ENCODE data around the gene MSH6.

Gene MSH6

DNA sequence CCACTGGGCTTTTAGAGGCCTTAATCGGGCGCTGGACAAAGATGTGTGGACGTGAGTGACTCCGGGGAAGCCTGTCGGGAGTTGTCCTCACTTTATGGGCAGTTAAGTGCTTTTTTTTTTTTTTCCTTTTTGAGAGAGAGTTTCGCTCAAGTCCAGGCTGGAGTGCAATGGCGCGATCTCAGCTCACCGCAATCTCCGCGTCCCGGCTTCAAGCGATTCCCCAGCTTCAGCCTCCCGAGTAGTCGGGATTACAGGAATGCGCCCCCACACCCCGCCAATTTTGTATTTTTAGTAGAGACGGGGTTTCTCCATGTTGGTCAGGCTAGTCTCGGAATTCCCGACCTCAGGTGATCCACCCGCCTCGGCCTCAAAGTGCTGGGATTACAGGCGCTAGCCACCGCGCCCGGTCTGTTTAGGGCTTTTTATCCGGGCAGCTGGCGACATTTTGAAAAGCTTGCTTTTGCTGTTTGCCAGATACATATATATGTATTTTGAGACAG, 1.5 kb downstream of the MSH6 start:
- peak; percentile 64 for DNase-seq

DNA sequence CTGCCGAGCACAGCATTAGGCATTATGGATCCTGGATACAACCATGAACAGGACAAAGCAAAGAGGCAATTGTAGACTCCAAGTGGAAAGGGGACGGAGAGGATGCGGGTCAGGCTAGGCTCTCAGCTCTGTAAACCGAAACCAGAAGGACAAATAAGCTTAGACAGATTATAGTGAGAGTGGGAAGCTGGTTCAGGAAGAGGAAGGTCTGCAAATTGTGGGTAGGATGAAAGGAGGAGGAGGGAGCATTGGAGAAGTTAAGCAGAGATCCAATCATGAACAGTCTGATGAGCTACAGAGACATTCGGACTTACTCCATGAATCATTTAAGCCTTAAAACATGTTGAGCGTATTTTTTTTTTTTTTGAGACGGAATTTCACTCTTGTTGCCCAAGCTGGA, 3.0 kb downstream of the MSH6 start:
- DNase-seq: no peak

DNA sequence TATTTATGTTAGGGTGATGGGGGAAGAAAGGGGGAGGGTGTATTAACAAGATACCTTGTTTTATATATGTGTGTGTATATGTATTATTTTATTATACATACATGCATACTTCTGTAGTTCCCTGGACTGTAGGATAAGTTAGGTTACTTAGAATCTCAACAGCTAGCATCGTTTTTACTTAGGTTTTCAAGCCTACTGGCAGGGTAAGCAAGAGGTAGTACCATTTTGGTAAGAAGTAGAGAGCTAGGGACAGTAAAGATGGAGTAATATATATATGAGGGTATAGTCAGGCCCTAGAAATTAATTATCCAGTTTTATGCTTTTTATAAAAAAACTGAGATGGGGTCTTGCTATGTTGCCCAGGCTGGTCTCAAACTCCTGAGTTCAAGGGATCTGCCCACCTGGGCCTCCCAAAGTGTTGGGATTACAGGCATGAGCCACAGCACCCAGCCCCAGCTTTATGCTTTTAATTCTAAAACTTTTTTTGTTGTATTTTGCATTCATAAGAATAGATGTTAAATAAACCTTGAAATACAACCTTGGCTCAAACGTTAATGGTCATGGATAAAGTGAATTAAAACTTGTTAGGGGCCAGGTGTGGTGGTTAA, 13.2 kb downstream of the MSH6 start:
- no peak for DNase-seq

DNA sequence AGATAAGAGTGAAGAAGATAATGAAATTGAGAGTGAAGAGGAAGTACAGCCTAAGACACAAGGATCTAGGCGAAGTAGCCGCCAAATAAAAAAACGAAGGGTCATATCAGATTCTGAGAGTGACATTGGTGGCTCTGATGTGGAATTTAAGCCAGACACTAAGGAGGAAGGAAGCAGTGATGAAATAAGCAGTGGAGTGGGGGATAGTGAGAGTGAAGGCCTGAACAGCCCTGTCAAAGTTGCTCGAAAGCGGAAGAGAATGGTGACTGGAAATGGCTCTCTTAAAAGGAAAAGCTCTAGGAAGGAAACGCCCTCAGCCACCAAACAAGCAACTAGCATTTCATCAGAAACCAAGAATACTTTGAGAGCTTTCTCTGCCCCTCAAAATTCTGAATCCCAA, 15.7 kb downstream of the MSH6 start:
- no peak for DNase-seq

DNA sequence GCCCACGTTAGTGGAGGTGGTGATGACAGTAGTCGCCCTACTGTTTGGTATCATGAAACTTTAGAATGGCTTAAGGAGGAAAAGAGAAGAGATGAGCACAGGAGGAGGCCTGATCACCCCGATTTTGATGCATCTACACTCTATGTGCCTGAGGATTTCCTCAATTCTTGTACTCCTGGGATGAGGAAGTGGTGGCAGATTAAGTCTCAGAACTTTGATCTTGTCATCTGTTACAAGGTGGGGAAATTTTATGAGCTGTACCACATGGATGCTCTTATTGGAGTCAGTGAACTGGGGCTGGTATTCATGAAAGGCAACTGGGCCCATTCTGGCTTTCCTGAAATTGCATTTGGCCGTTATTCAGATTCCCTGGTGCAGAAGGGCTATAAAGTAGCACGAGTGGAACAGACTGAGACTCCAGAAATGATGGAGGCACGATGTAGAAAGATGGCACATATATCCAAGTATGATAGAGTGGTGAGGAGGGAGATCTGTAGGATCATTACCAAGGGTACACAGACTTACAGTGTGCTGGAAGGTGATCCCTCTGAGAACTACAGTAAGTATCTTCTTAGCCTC, 16.2 kb downstream of the MSH6 start:
- no peak for DNase-seq

DNA sequence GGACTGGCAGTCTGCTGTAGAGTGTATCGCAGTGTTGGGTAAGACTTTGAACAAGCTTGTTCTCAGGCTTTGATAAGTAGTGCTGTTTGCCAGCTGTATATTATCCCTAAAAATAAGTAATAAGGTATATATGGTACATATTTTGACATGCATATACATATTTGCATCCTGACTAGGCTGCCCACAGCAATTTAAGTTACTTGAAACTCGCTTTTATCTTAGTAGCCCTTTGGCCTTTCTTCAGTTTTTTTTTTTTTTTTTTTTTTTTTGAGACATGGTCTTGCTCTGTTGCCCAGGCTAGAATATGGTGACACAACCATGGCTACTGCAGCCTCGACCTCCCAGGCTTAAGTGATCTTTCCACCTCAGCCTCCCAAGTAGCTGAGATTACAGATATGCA, 18.2 kb downstream of the MSH6 start:
- no peak for DNase-seq

DNA sequence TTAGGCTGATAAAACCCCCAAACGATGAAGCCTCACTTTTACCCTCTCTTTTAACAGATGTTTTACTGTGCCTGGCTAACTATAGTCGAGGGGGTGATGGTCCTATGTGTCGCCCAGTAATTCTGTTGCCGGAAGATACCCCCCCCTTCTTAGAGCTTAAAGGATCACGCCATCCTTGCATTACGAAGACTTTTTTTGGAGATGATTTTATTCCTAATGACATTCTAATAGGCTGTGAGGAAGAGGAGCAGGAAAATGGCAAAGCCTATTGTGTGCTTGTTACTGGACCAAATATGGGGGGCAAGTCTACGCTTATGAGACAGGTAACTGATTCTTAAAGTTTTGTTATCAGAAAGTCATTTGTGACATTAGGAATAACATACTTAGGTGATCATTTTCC, 20.4 kb downstream of the MSH6 start:
- DNase-seq: no peak

DNA sequence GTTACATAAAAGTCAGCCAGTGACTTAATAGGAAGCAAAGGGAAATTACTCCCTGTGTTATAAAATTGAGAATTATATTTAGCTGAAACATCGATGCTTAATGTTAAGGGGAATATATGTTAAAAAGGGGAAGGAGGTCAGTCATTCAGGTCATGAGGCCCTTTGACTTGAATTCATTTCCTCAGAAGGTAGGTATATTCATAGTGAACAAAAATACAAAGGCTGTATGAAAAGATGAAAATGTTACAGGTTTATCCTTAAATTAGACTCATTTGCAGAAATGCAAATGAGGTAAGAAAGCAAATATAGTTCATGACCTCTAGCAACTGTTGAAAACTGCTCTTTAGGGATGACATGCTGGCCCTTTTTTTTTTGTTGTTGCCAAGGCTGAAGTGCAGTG, 20.8 kb downstream of the MSH6 start:
- DNase-seq: no peak

DNA sequence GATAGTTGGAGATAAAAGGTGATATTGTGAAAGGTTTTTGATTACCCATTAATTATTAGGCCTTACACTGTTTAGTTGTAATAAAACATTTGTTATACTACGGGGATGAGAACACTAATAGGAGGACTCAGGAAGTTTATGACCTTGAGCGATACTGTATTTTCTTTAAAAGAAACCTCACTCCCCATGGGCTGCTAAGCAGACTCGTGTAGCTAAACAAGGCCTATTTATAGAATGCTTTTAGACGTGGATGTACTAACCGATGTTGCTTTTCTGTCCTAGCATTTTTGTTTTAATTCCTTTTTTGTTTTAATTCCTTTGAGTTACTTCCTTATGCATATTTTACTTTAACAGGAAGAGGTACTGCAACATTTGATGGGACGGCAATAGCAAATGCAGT, 22.9 kb downstream of the MSH6 start:
- no peak for DNase-seq

DNA sequence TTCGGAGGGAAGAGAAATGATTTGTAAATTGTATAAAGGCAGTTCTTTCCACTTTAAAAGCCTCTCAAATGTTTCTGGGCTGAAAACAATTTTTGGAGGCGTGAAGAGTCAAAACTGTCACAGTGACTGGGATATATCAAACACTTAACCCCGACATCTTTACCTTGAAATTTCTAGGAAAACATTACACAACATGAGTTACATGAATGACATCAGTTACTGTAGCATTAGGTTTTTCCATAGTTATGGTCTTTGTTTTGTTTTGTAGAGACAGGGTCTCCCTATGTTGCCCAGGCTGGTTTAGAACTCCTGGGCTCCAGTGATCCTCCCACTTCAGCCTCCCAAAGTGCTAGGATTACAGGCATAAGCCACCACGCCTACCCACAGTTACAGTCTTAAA, 25.7 kb downstream of the MSH6 start:
- DNase-seq: no peak

DNA sequence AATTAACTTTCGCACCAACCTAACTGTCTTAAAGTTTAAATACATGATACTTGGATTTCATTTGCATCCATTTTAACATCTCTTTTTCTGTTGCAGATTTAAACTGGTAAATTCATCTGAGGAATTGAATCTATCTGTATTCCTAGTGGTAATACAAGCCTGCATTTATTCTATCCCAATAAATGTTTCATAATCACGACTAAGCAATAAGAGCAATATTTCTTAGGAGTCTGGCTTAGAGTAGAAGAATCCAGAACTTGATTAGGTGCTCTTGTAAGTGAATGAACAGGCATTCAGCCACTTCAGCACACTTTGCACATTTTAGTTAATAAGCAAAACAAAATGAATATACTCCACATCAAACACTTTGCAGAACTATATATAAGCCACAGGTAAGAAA, 27.0 kb downstream of the MSH6 start:
- no peak for DNase-seq

DNA sequence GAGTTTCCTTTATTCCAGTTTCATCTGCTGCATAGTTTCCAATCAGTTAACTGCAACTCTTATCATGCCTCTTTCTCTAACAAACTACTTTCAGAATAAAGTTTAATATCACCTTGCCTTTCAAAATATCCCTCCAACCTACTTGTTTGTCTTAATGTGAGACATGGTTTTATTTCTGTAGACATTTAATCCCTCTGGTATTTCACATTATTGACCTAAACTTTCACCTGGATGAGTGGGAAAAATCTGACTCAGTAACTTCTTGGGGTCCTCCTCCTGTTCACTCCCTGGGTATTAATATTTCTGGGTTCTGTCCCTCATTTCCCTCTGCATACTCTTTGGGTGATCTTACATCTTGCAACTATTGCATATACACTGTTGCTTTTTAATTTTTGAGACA, 27.9 kb downstream of the MSH6 start:
- DNase-seq: no peak

DNA sequence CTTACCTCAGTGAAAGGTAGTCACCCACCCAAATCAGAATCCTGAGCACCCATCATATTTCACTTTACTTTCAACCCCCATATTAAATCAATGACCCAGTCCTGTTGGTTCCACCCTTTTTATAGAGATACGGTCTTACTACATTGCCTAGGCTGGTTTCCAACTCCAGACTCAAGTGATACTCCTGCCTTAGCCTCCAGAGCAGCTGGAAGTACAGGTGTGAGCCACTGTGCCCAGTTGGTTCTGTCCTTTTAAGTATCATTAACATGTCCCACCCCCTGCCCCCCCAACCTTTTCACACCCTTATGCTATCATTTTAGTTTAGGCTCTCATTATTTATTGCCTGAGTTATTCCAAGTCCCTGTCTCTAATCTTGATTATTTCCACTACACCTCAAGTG, 28.7 kb downstream of the MSH6 start:
- DNase-seq: no peak

DNA sequence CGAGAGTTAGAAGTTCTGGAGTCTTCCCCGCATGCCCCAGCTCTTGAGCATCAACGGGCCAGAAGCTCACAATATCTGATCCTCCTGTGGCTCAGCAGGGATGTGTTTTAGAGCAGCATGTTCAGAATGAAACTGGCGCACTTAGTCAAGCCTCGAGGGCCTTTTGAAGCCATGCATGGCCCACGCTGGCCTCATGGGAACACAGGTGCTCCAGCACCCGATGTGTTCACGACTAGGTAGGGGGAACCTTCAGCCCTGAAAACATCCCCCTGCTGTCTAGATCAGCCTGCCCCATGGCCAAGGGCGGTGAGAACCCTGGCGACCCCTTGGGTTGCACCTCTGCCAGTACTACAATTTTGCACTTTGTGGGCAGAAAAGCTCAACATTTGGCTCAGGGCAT, 32.8 kb downstream of the MSH6 start:
- DNase-seq: no peak

DNA sequence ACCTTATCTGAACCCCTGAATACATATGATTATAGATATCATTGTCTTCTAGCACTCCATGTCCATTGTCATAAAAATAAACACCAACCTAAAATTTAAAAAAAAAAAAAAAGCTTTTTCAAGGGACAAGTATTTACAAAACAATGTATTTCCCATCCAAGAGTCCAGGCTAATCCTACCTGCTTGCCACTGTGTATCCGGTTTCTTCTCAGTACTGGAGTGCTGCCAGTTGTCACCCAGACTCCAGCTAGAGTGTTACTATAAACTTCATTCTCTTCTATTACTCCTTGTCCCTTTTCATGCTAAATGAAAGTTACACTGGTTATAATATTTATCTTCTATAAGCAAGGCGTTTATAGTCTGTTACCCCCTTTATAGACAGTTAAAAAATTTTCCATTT, 35.8 kb downstream of the MSH6 start:
- no peak for DNase-seq

DNA sequence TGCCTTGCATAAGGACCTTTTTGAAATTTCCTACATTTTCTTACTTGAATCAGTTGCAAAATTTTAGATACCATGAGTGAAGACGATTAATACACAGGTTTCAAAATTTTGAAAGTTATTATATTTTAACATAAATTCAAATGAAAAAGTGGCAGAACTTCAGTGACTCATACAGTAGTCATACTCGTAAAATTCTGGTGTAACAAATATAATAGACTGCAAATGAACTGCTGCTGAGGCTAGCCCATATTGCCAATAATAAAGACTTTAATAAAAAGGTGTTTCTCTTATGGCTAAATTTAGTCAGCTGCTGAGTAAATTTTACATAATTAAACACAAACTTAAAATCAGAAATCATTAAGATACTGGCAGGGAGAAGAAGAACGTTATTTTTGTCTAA, 36.9 kb downstream of the MSH6 start:
- DNase-seq: no peak

DNA sequence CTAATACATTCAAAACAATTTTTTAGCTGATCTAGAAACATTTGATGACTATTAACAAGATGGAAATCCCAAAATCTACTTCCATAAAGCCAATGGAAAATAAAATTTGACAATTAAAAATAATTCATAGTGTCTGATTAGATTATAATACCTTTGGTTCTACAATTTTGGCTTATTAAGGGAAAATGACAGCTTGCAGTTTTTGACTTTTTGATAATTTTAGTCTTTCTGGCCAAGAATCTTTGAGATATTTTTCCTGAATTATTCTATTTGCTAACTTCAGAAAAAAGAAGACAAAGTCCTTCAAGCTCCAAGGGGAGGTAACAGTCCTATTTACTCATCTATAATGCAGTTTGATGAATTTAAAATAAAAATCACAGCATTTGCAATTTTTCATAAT, 39.6 kb downstream of the MSH6 start:
- DNase-seq: no peak

DNA sequence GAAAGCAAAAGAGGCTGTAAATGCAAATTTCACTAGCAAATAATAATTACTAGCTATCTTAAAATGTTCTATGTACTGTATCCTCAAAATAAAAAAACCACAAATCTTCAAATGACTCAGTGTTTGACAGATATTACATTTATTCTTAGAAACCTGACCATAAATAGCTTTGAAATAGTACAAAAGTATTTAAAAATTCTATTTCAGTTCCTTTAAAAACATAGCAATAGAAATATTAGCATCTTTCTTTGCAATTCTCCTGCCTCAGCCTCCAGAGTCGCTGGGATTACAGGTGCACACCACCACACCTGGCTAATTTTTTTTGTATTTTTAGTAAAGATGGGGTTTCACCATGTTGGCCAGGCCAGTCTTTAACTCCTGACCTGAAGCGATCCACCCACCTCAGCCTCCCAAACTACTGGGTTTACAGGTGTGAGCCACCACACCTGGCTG, 50.6 kb downstream of the MSH6 start:
- no peak for DNase-seq

DNA sequence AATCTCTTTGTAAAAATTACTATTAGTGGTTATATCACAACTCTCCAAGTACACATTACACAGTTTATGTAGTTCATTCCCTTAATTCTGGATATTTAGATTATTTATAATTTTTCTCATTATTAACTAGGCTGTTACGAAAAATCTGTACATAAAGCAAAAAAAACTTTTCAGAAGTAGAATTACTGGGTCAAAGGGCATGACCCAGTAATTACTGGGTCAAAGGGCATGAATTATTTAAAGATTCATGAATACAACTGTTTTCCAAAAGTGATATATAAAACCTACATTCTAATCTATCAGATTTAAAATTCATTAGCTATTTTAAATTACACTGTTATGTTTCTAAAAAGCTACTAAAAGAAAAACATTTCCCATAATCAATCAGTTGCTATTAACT, 55.3 kb downstream of the MSH6 start:
- DNase-seq: no peak

DNA sequence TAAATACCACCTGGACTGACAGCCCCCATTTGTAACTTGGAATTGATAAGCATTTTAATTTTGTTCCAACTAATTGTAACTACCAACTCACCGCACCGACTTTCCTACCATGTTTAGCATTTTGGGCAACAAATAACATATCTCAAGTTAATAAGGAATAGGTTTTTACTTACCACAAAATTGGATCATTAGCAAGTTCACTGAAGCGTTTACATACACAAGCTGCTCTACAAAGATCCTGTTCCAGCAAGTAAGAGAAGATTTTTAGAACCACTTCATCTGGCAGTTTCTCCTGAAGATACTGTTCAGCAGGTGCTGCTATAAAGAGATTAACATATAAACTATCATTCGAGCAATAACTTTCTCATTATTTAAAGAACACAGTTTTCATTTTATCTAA, 55.7 kb downstream of the MSH6 start:
- no peak for DNase-seq

DNA sequence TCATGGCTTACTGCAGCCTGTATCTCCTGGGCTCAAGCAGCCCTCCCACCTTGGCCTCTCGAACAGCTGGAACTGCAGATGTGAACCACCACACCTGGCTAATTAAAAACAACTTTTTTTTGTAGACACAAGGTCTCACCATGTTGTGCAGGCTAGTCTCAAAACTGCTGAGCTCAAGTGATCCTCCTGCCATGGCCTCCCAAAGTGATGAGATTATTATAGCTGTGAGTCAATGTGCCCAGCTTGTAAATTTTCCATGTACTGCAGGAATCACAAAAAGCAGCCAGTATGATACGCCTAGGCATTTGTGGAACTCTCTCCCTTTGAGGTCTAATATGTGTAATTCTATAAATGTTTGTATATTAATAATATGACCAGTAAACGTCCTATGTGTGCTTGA, 59.9 kb downstream of the MSH6 start:
- no peak for DNase-seq

DNA sequence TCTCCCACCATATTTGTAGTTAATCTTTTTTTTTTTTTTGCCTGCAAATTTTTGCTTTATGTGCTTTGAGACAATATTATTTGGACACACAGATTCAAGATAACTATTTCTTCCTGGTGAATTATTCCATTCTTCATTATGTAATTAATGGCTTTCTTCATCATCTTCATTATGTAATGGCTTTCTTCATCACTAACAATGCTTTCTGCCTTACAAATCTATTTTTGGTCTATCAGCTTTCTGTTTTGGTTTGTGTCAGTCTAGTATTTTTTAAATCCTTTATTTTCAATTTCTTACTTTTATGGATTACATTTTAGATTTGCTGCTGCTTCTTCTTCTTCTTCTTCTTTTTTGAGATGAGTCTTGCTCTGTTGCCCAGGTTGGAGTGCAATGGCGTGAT, 60.5 kb downstream of the MSH6 start:
- no peak for DNase-seq

DNA sequence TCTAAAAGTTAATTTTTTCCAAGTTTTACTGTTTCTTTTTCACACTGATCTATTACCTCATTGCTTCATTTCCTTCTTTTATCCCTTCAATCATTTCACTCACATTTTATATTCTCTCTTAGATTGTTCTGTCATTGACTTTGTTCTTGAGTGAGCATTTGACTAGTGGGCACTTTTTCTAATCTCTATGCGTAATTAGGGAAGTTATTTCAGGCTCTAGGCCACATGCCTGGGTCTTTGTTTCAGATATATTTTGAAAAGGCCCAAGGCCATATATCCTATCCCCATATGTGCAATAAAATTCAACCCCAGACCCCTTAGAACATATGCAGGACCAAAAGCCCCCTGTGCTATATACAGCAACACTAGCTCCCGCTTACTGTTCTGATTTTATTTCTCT, 61.2 kb downstream of the MSH6 start:
- no peak for DNase-seq

DNA sequence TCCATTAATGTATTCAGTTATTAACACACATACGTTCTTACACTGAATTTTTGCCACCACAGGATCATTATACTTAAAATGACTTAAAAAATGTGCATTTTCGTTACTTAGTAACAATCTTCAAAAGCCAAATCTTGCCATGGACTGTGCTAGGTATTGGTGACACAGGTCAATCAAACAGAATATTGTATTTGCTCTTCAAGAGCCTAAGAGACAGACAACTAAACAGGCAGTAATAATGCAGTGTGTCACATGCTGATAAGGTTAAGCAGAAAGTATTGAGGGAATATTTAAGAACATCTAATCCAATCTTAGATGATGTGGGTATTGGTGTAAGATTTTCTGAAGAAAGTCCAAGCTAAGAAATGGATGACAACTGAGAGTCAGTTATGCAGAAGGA, 66.4 kb downstream of the MSH6 start:
- DNase-seq: no peak

DNA sequence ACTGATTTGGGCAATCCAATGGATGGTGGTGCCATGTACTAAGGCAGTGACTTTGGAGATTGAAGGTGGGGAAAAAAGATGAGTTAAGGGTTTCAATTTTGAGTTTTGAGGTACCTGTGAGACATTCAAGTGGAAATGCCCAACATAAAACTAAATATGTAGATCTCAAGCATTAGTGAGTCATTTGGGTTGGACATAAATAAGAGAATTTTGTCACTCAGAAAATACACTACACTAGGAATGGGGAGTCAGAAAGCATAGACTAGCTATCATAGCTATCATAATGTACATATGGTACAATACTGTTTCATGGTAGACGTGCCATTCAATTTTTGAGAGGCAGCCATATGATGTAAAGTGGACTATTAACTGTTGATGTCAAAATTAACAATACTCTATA, 67.3 kb downstream of the MSH6 start:
- no peak for DNase-seq

Measured in retina (tissue), 1 donor.